H1 (cell line): ENCODE results near the gene MYH10. TPM values are rescaled to one million over a fixed set of nuclear protein-coding genes. Genes with fewer than 3 reads are reported as not detected.

ENCODE experiments used
- CTCF ChIA-PET: fragments of 300-600 bp; sonication (Branson Sonifier 250); formaldehyde crosslinking; loops from one replicate; lab custom pipeline; 2021; ENCODE audit not compliant: partially characterized antibody; lab: Charles Lee
- POLR2A ChIA-PET: fragments of 300-600 bp; sonication (Branson Sonifier 250); formaldehyde crosslinking; loops from one replicate; lab custom pipeline; 2021; ENCODE audit warnings: inconsistent platforms; ENCODE audit not compliant: partially characterized antibody; lab: Charles Lee
- DNase-seq, 2 experiments: peaks; one replicate each; pipeline versions ENCODE4 v3.0.0 to v3.0.0-alpha.2; 2010 to 2022; ENCODE audit warnings: low spot score in 2 of 2, low read depth in 1 of 2, mixed read lengths in 1 of 2
- FAIRE-seq: peaks from 2 replicates; lab custom pipeline; 2011; peaks lifted over from hg19 to GRCh38; lab: Jason Lieb, UNC
- H2AFZ ChIP-seq: 2 replicates; pipeline ENCODE4 v1.8.1; 2012; ENCODE audit warnings: low read length, inconsistent platforms
- H2AK5ac ChIP-seq: 2 replicates; pipeline ENCODE4 v1.6.1; 2013; ENCODE audit warnings: low read depth, low read length
- H2BK120ac ChIP-seq: replicated peaks from 2 replicates; pipeline ENCODE3; 2013; ENCODE audit warnings: low read depth, low read length, inconsistent platforms
- H2BK12ac ChIP-seq: 2 replicates; pipeline ENCODE4 v1.6.1; 2013; ENCODE audit warnings: low read depth, low read length
- H2BK15ac ChIP-seq: 2 replicates; pipeline ENCODE4 v1.6.1; 2013; ENCODE audit warnings: low read length
- H2BK20ac ChIP-seq: 2 replicates; pipeline ENCODE4 v1.6.1; 2013; ENCODE audit warnings: low read length
- H2BK5ac ChIP-seq: 2 replicates; pipeline ENCODE4 v1.6.1; 2013; ENCODE audit warnings: low read depth, low read length
- H3K14ac ChIP-seq: 2 replicates; pipeline ENCODE4 v1.6.1; 2013; ENCODE audit warnings: inconsistent platforms; ENCODE audit not compliant: insufficient read length
- H3K18ac ChIP-seq: 2 replicates; pipeline ENCODE4 v1.6.1; 2013; ENCODE audit warnings: low read length; ENCODE audit errors: extremely low read depth
- H3K23ac ChIP-seq: 2 replicates; pipeline ENCODE4 v1.6.1; 2013; ENCODE audit warnings: inconsistent platforms; ENCODE audit not compliant: insufficient read length
- H3K23me2 ChIP-seq: 2 replicates; pipeline ENCODE4 v1.6.1; 2013; ENCODE audit warnings: low read depth, low read length
- H3K27ac ChIP-seq: 2 replicates; pipeline ENCODE4 v1.6.1; 2011; ENCODE audit warnings: low read depth, low read length, inconsistent platforms
- H3K27me3 ChIP-seq, 4 experiments: replicated peaks in 1 of 4; 1 replicate in 1 of 4; 2 replicates in 3 of 4; pipeline versions ENCODE4 v1.6.1 to v1.8.1; 2011 to 2013; ENCODE audit warnings: low read length in 3 of 4, mild to moderate bottlenecking in 3 of 4, inconsistent platforms in 2 of 4, mixed read lengths in 2 of 4, moderate library complexity in 1 of 4; ENCODE audit not compliant: control insufficient read depth in 3 of 4, insufficient read depth in 3 of 4; ENCODE audit errors: extremely low read depth in 1 of 4
- H3K36me3 ChIP-seq, 4 experiments: 2 replicates each; pipeline versions ENCODE4 v1.6.1 to v1.8.1; 2011 to 2013; ENCODE audit warnings: mild to moderate bottlenecking in 4 of 4, low read length in 3 of 4, moderate library complexity in 2 of 4, control low read depth in 1 of 4, inconsistent platforms in 1 of 4; ENCODE audit not compliant: insufficient read depth in 4 of 4, control insufficient read depth in 2 of 4
- H3K4ac ChIP-seq: replicated peaks from 2 replicates; pipeline ENCODE3; 2013; ENCODE audit warnings: low read length, low read depth, mixed read lengths, inconsistent platforms; ENCODE audit not compliant: insufficient read length
- H3K4me1 ChIP-seq, 4 experiments: replicated peaks in 1 of 4; 1 replicate in 1 of 4; 2 replicates in 3 of 4; pipeline versions ENCODE4 v1.6.1 to v1.8.1; 2011 to 2013; ENCODE audit warnings: low read length in 3 of 4, inconsistent platforms in 2 of 4, mixed read lengths in 1 of 4; ENCODE audit not compliant: insufficient read depth in 4 of 4, control insufficient read depth in 3 of 4
- H3K4me2 ChIP-seq, 2 experiments: 2 replicates each; pipeline versions ENCODE4 v1.6.1 to v1.8.1; 2011 to 2013; ENCODE audit warnings: low read depth in 2 of 2, low read length in 2 of 2, control low read depth in 1 of 2, inconsistent platforms in 1 of 2, mild to moderate bottlenecking in 1 of 2; ENCODE audit not compliant: insufficient read depth in 1 of 2
- H3K4me3 ChIP-seq, 4 experiments: fragments of 200-600, 300-600 bp in 1 of 4; sonication (generic), shearing (Covaris generic), sonication (Bioruptor Twin) in 1 of 4; 2 replicates each; pipeline versions ENCODE4 v1.5.1 to v1.8.1; 2011 to 2016; ENCODE audit warnings: low read length in 4 of 4, low read depth in 3 of 4, control low read depth in 2 of 4, inconsistent platforms in 2 of 4, mild to moderate bottlenecking in 2 of 4, mixed read lengths in 1 of 4, moderate library complexity in 1 of 4; ENCODE audit not compliant: insufficient read depth in 2 of 4; ENCODE audit errors: extremely low read depth in 1 of 4
- H3K56ac ChIP-seq: replicated peaks from 2 replicates; pipeline ENCODE3; 2013; ENCODE audit warnings: low read depth, mild to moderate bottlenecking, mixed read lengths, low read length, inconsistent platforms; ENCODE audit not compliant: insufficient read length
- H3K79me1 ChIP-seq: 2 replicates; pipeline ENCODE4 v1.6.1; 2013; ENCODE audit warnings: low read depth, low read length, control low read depth
- H3K79me2 ChIP-seq, 2 experiments: 2 replicates each; pipeline versions ENCODE4 v1.6.1 to v1.8.1; 2012 to 2013; ENCODE audit warnings: low read length in 2 of 2, mild to moderate bottlenecking in 2 of 2, inconsistent platforms in 1 of 2; ENCODE audit not compliant: insufficient read depth in 2 of 2, control insufficient read depth in 1 of 2
- H3K9ac ChIP-seq, 4 experiments: replicated peaks in 1 of 4; 1 replicate in 1 of 4; 2 replicates in 3 of 4; pipeline versions ENCODE4 v1.6.1 to v1.8.1; 2011 to 2013; ENCODE audit warnings: low read depth in 3 of 4, low read length in 3 of 4, control low read depth in 2 of 4, mild to moderate bottlenecking in 2 of 4, moderate library complexity in 2 of 4, inconsistent platforms in 1 of 4; ENCODE audit errors: extremely low read depth in 1 of 4
- H3K9me3 ChIP-seq, 2 experiments: 2 replicates each; pipeline versions ENCODE4 v1.6.1 to v1.8.1; 2012 to 2013; ENCODE audit warnings: mild to moderate bottlenecking in 2 of 2, moderate library complexity in 2 of 2, control low read depth in 1 of 2, inconsistent platforms in 1 of 2, low read depth in 1 of 2, low read length in 1 of 2, mixed read lengths in 1 of 2; ENCODE audit not compliant: insufficient read depth in 2 of 2
- H4K20me1 ChIP-seq, 2 experiments: replicated peaks in 1 of 2; 2 replicates each; pipeline versions ENCODE3 to v1.8.1; 2011 to 2013; ENCODE audit warnings: inconsistent platforms in 2 of 2, low read length in 2 of 2, mild to moderate bottlenecking in 1 of 2; ENCODE audit not compliant: insufficient read depth in 2 of 2, control insufficient read depth in 1 of 2
- H4K5ac ChIP-seq: 2 replicates; pipeline ENCODE4 v1.6.1; 2013; ENCODE audit warnings: low read length, low read depth, mixed read lengths, inconsistent platforms; ENCODE audit not compliant: insufficient read length
- H4K8ac ChIP-seq: 2 replicates; pipeline ENCODE4 v1.8.0; 2013; ENCODE audit warnings: mild to moderate bottlenecking, moderate library complexity, low read length, inconsistent platforms; ENCODE audit not compliant: insufficient read depth; ENCODE audit errors: extremely low read depth
- H4K91ac ChIP-seq: replicated peaks from 2 replicates; pipeline ENCODE3; 2013; ENCODE audit warnings: low read length, mixed read lengths, inconsistent platforms; ENCODE audit not compliant: insufficient read length
- ASH2L ChIP-seq: fragments of 200-600, 300-600 bp; sonication (generic); IDR thresholded peaks from one replicate; pipeline ENCODE4 v1.7.1; 2017; ENCODE audit warnings: low read length
- CEBPB ChIP-seq: IDR thresholded peaks from 2 replicates; pipeline ENCODE4 v1.6.1; 2012; ENCODE audit warnings: low read depth, low read length
- EGR1 ChIP-seq: IDR thresholded peaks from 2 replicates; pipeline ENCODE4 v1.6.1; 2011; ENCODE audit warnings: low read depth, low read length, borderline replicate concordance
- KDM1A ChIP-seq: fragments of 200-600, 300-600 bp; sonication (generic); IDR thresholded peaks from 2 replicates; pipeline ENCODE4 v1.7.1; 2016; ENCODE audit warnings: mild to moderate bottlenecking, low read length, borderline replicate concordance
- POLR2A ChIP-seq, 2 experiments: IDR thresholded peaks; 1 replicate in 1 of 2; 2 replicates in 1 of 2; pipeline ENCODE4 v1.6.1; 2011; ENCODE audit warnings: low read depth in 2 of 2, low read length in 2 of 2, mild to moderate bottlenecking in 2 of 2; ENCODE audit errors: control extremely low read depth in 1 of 2
- RBBP5 ChIP-seq: IDR thresholded peaks from 2 replicates; pipeline ENCODE4 v1.7.1; 2012; ENCODE audit warnings: low read depth, mild to moderate bottlenecking, inconsistent platforms, low read length, moderate library complexity, borderline replicate concordance
- SIN3A ChIP-seq, 2 experiments: IDR thresholded peaks in 1 of 2; conservative IDR thresholded peaks in 1 of 2; 2 replicates each; pipeline ENCODE4 v1.6.1; 2011 to 2012; ENCODE audit warnings: low read length in 2 of 2, improper control_type of control experiment in 1 of 2, low read depth in 1 of 2, mild to moderate bottlenecking in 1 of 2
- TCF12 ChIP-seq: IDR thresholded peaks from 2 replicates; pipeline ENCODE4 v1.6.1; 2011; ENCODE audit warnings: low read depth, mild to moderate bottlenecking, low read length
- WGBS, 2 experiments: shearing (Covaris generic) in 1 of 2; methylation state at CpG; one replicate each; pipeline versions ENCODE4 v1.1.6 to v1.1.7; 2013 to 2015; ENCODE audit warnings: low lambda C conversion rate in 2 of 2, mixed read lengths in 2 of 2, inconsistent platforms in 1 of 2, low coverage in 1 of 2, missing lambda C conversion rate in 1 of 2; ENCODE audit not compliant: insufficient replicate concordance in 2 of 2, insufficient coverage in 1 of 2, insufficient read length in 1 of 2; ENCODE audit errors: extremely low coverage in 1 of 2, missing lambda C conversion rate in 1 of 2; 5-methylcytosine and 5-hydroxymethylcytosine counted together
- polyA plus RNA-seq, 7 experiments: library from polyadenylated mRNA; depleted of rRNA in 3 of 7; stranded (reverse) in 5 of 7; unstranded in 2 of 7; fragments of >200 nt in 5 of 7; fragments of 200-250 nt in 2 of 7; gene quantifications; 1 replicate in 5 of 7; 2 replicates in 1 of 7; 4 replicates in 1 of 7; pipeline versions ENCODE4 v1.2.1 to v1.2.3, GENCODE V29; 2011 to 2013; ENCODE audit warnings: missing spikeins in 2 of 7, mixed read lengths in 2 of 7
- total RNA-seq: library from RNA; stranded (reverse); fragmentation: NEBNext Ultra II Directional; extraction: Animal tissue kit (Norgen Biotek cat#: 25700); gene quantifications from 2 replicates; pipeline ENCODE4 v1.2.1, GENCODE V29; 2021

Gene MYH10
- total and polyA plus RNA-seq, 2 of the 8 experiments (the other 6 are each of a cell fraction or from before 2014, with no cell fraction given), result 64.1 to 289 TPM

GRCh38 chr17:8522577-8522976, 107.9 kb downstream of the MYH10 start:
- Histone ChIP-seq H2BK5ac (no peak overlapping the region), H4K91ac (no peak overlapping the region), H3K23me2 (no peaks in the 10 kb centered on the region; the same call in 1 of the 2 replicates), H3K4me2 (no peak overlapping the region), H3K36me3 (peaks cover 28 to 90% (median 67%) of the 10 kb centered on the region in 4 experiments), H2BK20ac (no peak overlapping the region), H3K14ac (no peak overlapping the region), H3K27ac (no peak overlapping the region), H3K23ac (no peak overlapping the region), H3K4me3 (no peak overlapping the region), H2BK12ac (no peak overlapping the region), H2AFZ (no peak overlapping the region), H3K9me3 (no peaks in the 10 kb centered on the region), H3K4ac (no peak overlapping the region), H3K18ac (no peak overlapping the region), H3K9ac (no peak overlapping the region), H4K20me1 (peaks cover 0 to 3% of the 10 kb centered on the region in 2 experiments), H4K5ac (no peak overlapping the region), H2AK5ac (no peak overlapping the region), H2BK120ac (no peak overlapping the region), H3K79me1 (peaks cover 2% of the 10 kb centered on the region; the same call in 1 of the 2 replicates), H3K27me3 (no peaks in the 10 kb centered on the region), H3K79me2 (no peaks in the 10 kb centered on the region), H2BK15ac (no peak overlapping the region), H3K4me1 (no peaks in the 10 kb centered on the region), H3K56ac (no peak overlapping the region), H4K8ac (no peak overlapping the region)
- no peak for FAIRE-seq
- ChIA-PET POLR2A (interaction anchor here (0.6 kb wide), 1 partner anchor 60 kb away, joined by 3 read pairs; no protein-coding TSS in a partner anchor), CTCF (interaction anchor here (0.6 to 1.1 kb wide), 4 partner anchors 10 to 106 kb away, joined by 3 to 4 read pairs (median 4); no protein-coding TSS in a partner anchor)
- WGBS, 2 experiments, result 87% methylated on average over 5 of the region's 5 CpGs; no CpG with 5 or more reads in 1 of the 2 experiments
- DNase-seq, result no peak
- no peak for TF ChIP-seq EGR1
- TF ChIP-seq RBBP5, result no peak
- no peak for TF ChIP-seq ASH2L
- no peak for TF ChIP-seq CEBPB
- TF ChIP-seq POLR2A (IDR thresholded peaks at IDR 0.05; ENCODE audit: control extremely low read depth in 1 of 2, low read depth in 2 of 2, low read length in 2 of 2), result no peak
- TF ChIP-seq SIN3A (conservative IDR thresholded peaks at IDR 0.05 in 1 of 2, IDR thresholded peaks at IDR 0.05 in 1 of 2; ENCODE audit: low read depth in 1 of 2, low read length in 2 of 2), result no peak
- TF ChIP-seq KDM1A, result no peak
- TF ChIP-seq TCF12, result no peak
